ENCODE results near the gene ALDH9A1. TPM values are rescaled to one million over a fixed set of nuclear protein-coding genes. Genes with fewer than 3 reads are reported as not detected.

The ALDH9A1 gene
- total and polyA plus RNA-seq, 2 of the 8 experiments (the other 6 are each of a cell fraction or from before 2014, with no cell fraction given) = 57.6 to 63.8 TPM

- no peak for TF ChIP-seq HDAC2 (IDR thresholded peaks at IDR 0.05; ENCODE audit: borderline replicate concordance in 1 of 2, low read depth in 2 of 2, low read length in 2 of 2)
These were observed 70.1 kb downstream of the ALDH9A1 start (continued) for GRCh38 chr1:165628147-165628822.

Measured in H1 (cell line).